Kidney epithelial cell (primary cell): Measurements from ENCODE around the gene CDCP2. TPM values are rescaled to one million over a fixed set of nuclear protein-coding genes. Genes with fewer than 3 reads are reported as not detected.

ENCODE experiments used
- DNase-seq: peaks from one replicate; pipeline ENCODE4 v3.0.0-alpha.2; 2010; ENCODE audit warnings: low read depth
- H3K27me3 ChIP-seq: 2 replicates; pipeline ENCODE4 v1.6.0; 2011; ENCODE audit warnings: low read length; ENCODE audit not compliant: control insufficient read depth, insufficient read depth
- H3K36me3 ChIP-seq: 2 replicates; pipeline ENCODE4 v1.5.1; 2011; ENCODE audit warnings: low read length; ENCODE audit not compliant: control insufficient read depth, insufficient read depth
- H3K4me3 ChIP-seq: 2 replicates; pipeline ENCODE4 v1.5.1; 2011; ENCODE audit warnings: low read depth, mild to moderate bottlenecking, control low read depth, low read length
- total RNA-seq: library from RNA; depleted of rRNA; stranded (reverse); fragments of >200 nt; gene quantifications from 2 replicates; pipeline ENCODE4 v1.2.3, GENCODE V29; 2015
- TF ChIP-seq, protein P1 (sequence below): IDR thresholded peaks from 2 replicates; pipeline ENCODE4 v1.5.1; 2011; ENCODE audit warnings: mild to moderate bottlenecking, moderate library complexity, low read length, control low read depth, inconsistent platforms; ENCODE audit not compliant: insufficient read depth, poor library complexity, severe bottlenecking

Gene CDCP2
- total RNA-seq, 1 donor from 2014 or later, result not detected

- H3K4me3 ChIP-seq, result no peak overlapping the region
- no peak for DNase-seq
- TF ChIP-seq, protein P1, sequence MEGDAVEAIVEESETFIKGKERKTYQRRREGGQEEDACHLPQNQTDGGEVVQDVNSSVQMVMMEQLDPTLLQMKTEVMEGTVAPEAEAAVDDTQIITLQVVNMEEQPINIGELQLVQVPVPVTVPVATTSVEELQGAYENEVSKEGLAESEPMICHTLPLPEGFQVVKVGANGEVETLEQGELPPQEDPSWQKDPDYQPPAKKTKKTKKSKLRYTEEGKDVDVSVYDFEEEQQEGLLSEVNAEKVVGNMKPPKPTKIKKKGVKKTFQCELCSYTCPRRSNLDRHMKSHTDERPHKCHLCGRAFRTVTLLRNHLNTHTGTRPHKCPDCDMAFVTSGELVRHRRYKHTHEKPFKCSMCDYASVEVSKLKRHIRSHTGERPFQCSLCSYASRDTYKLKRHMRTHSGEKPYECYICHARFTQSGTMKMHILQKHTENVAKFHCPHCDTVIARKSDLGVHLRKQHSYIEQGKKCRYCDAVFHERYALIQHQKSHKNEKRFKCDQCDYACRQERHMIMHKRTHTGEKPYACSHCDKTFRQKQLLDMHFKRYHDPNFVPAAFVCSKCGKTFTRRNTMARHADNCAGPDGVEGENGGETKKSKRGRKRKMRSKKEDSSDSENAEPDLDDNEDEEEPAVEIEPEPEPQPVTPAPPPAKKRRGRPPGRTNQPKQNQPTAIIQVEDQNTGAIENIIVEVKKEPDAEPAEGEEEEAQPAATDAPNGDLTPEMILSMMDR, result no peak
- H3K36me3 ChIP-seq, result no peaks in the 10 kb centered on the region
- no peaks in the 10 kb centered on the region for H3K27me3 ChIP-seq
These were observed 66.0 kb downstream of the CDCP2 start for GRCh38 chr1:54086754-54087153.

GRCh38 chr1:54084794-54085193, 68.0 kb downstream of the CDCP2 start:
- TF ChIP-seq, protein P1, result no peak
- Histone ChIP-seq H3K36me3 (no peaks in the 10 kb centered on the region), H3K4me3 (no peak overlapping the region), H3K27me3 (no peaks in the 10 kb centered on the region)
- no peak for DNase-seq

Other genes starting within 250 kb of the CDCP2 start
- gene IFT25, start 207.3 kb downstream of the CDCP2 start, total RNA-seq, result 9.5 and 11.5 TPM in 2 replicates
- gene LRRC42, start 206.7 kb downstream of the CDCP2 start, total RNA-seq, result 40.7 and 45.7 TPM in 2 replicates
- gene LDLRAD1, start 134.8 kb downstream of the CDCP2 start, total RNA-seq, result not detected in 2 replicates
- 126 and 138 TPM in 2 replicates for gene TMEM59, start 99.8 kb downstream of the CDCP2 start, total RNA-seq
- gene TCEANC2, start 99.4 kb downstream of the CDCP2 start, total RNA-seq, result 2.5 and 3.6 TPM in 2 replicates
- 6.5 and 6.6 TPM in 2 replicates for gene CYB5RL, start 47.0 kb upstream of the CDCP2 start, total RNA-seq
- gene MRPL37, start 47.2 kb upstream of the CDCP2 start, total RNA-seq, result 124 and 139 TPM in 2 replicates